IPS-18c (cell line): Measurements from ENCODE around the gene SLC1A2.

Source experiments
- H3K4me3 ChIP-seq: 2 replicates; pipeline ENCODE4 v1.7.0; 2013; ENCODE audit warnings: low read depth, mild to moderate bottlenecking, low read length, moderate library complexity; ENCODE audit not compliant: insufficient read depth
- H3K9me3 ChIP-seq: one replicate; pipeline ENCODE4 v1.6.1; 2013; ENCODE audit warnings: mild to moderate bottlenecking, low read length, moderate library complexity; ENCODE audit not compliant: control insufficient read depth, insufficient read depth

Gene SLC1A2

GRCh38 chr11:35304900-35305460 is 114.4 kb downstream of the SLC1A2 start:
- Histone ChIP-seq H3K9me3 (no peaks in the 10 kb centered on the region), H3K4me3 (no peak overlapping the region)

GRCh38 chr11:35304386-35304775 is 115.0 kb downstream of the SLC1A2 start:
- Histone ChIP-seq H3K4me3 (no peak overlapping the region), H3K9me3 (no peaks in the 10 kb centered on the region)

- Histone ChIP-seq H3K4me3 (no peak overlapping the region), H3K9me3 (no peaks in the 10 kb centered on the region)
Measured at GRCh38 chr11:35303596-35304385, 115.6 kb downstream of the SLC1A2 start.

DNA sequence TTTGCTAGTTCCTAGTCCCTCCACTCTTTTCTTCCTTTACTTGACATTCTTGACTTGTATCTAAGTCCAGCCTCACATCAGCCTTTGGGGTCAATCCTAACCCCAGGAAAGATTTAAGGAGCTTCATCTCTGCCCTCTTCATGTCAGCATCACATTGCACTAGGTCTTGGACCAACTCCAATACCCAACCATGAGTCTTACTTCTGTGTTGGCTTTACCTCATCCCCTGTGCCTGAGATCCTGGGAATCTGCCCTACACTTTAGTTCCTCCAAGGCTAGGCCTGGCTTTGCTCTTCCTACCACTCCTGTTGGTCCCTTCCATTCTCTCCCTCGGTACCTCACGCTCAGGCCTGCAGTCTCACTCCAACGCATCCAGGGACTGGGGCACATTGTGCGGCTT is 117.0 kb downstream of the SLC1A2 start:
- Histone ChIP-seq H3K4me3 (no peak overlapping the region), H3K9me3 (no peaks in the 10 kb centered on the region)

GRCh38 chr11:35298369-35298768 is 121.0 kb downstream of the SLC1A2 start:
- Histone ChIP-seq H3K9me3 (no peaks in the 10 kb centered on the region), H3K4me3 (no peak overlapping the region)

GRCh38 chr11:35295751-35296150 is 123.6 kb downstream of the SLC1A2 start:
- H3K9me3 ChIP-seq, result no peaks in the 10 kb centered on the region
- H3K4me3 ChIP-seq, result no peak overlapping the region

GRCh38 chr11:35293699-35294098 is 125.7 kb downstream of the SLC1A2 start:
- H3K4me3 ChIP-seq, result no peak overlapping the region
- no peaks in the 10 kb centered on the region for H3K9me3 ChIP-seq

DNA sequence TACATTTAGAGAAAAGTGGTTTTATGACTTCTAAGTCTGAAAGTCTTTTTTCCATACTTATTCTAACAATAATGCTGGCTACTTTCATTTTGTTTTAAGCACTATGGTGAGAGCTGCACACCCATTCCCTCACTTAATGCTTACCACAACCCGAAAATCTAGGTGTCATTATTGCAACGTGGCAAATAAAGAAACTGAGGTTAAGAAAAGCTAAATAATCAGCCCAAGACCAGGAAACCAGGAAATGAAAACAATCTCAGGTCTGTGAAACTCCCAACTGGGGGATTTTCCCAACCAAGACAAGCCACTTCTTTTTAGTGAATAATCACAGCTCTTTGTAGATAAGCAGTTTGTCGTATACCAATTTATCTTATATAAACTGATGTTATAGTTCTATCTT is 126.3 kb downstream of the SLC1A2 start:
- no peaks in the 10 kb centered on the region for H3K9me3 ChIP-seq
- H3K4me3 ChIP-seq, result no peak overlapping the region

GRCh38 chr11:35292279-35292678 is 127.1 kb downstream of the SLC1A2 start:
- Histone ChIP-seq H3K4me3 (no peak overlapping the region), H3K9me3 (no peaks in the 10 kb centered on the region)

- Histone ChIP-seq H3K9me3 (no peaks in the 10 kb centered on the region), H3K4me3 (no peak overlapping the region)
Measured at GRCh38 chr11:35290876-35291275, 128.5 kb downstream of the SLC1A2 start.

- Histone ChIP-seq H3K4me3 (no peak overlapping the region), H3K9me3 (no peaks in the 10 kb centered on the region)
Measured at GRCh38 chr11:35289821-35290220, 129.5 kb downstream of the SLC1A2 start.

- H3K9me3 ChIP-seq, result no peaks in the 10 kb centered on the region
- no peak overlapping the region for H3K4me3 ChIP-seq
Measured at GRCh38 chr11:35288817-35289541, 130.4 kb downstream of the SLC1A2 start.

DNA sequence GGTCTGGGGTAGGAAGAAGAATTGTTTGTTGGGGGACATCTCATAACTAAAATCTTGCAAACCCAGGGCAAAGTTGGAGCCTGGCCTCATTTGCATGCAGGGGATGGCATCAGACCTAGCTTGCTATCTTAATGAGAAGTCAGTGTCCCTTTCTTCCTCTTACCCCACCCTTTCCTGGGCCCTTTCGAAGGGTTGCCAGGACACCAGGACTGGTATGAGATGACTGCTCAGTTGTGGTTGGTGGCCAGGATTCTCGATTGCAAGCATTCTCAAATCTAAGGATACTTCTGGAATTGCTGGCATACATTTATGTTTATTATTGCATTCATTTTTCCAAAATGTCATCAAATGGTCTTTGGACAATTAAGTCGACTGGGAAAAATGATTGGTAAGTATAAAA is 131.0 kb downstream of the SLC1A2 start:
- H3K4me3 ChIP-seq, result no peak overlapping the region
- no peaks in the 10 kb centered on the region for H3K9me3 ChIP-seq

GRCh38 chr11:35287344-35287890 is 131.9 kb downstream of the SLC1A2 start:
- no peak overlapping the region for H3K4me3 ChIP-seq
- no peaks in the 10 kb centered on the region for H3K9me3 ChIP-seq

DNA sequence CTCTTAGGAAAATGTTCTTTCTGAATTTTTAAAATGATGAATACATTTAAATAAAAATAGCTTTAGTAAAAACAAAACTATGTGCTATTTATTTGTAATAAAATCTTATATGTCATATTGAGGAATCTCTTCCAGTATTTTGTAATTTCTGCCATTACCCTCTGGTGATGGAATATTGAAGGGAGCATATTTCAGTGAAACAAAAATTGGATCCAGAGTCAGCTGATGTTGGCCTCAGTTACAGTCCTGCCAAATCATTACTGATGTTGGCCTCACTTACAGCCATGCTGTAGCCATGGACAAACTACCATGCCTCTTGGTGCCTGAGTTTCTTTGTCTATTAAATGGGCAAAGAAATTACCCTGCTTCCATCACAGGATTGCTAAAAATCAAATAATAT is 133.2 kb downstream of the SLC1A2 start:
- Histone ChIP-seq H3K9me3 (no peaks in the 10 kb centered on the region), H3K4me3 (no peak overlapping the region)

GRCh38 chr11:35285471-35285870 is 133.9 kb downstream of the SLC1A2 start:
- no peak overlapping the region for H3K4me3 ChIP-seq
- H3K9me3 ChIP-seq, result no peaks in the 10 kb centered on the region

DNA sequence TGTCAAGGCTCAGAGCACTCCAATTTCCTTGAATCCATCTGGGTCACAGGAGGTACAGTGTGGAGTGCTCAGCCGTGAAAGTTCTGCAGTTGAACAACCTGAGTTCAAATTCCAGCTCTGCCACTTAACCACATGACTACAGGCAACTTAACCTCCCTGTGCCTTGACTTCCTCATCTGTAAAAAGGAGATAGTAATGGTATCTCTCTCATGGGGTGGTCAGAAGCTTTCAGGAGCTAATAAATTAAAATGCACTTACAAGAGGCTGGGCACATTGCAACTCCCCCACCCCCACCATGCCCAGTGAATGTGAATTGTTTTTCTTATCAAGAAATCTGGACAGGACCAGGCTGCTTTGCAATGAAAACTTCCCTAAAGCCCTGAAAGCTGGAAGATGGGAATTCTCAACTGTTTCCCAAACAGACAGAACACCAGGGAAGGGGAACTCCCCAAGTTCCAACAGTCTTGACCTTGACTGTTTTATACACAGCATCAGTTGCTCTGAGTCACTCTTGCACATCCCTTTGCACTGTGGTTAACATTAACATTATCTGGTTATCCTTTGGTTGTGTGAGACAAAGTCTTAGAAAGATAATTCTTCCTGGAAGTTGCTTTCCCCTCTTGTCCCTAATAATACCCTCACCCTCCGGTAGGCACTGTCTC is 137.0 kb downstream of the SLC1A2 start:
- H3K4me3 ChIP-seq, result no peak overlapping the region

More for the DNA sequence above, 137.0 kb downstream of the SLC1A2 start:
- no peaks in the 10 kb centered on the region for H3K9me3 ChIP-seq
